A673 (cell line): ENCODE measurements around the gene ARHGEF28.

Experiments used
- EZH2 ChIP-seq: fragments of 200-600 bp; sonication (generic); IDR thresholded peaks from 2 replicates; pipeline ENCODE4 v1.6.1; 2017; ENCODE audit warnings: borderline replicate concordance, low read depth, mild to moderate bottlenecking, mixed read lengths, antibody characterized with exemption, low read length; ENCODE audit not compliant: poor library complexity, severe bottlenecking
- TF ChIP-seq, protein P1 (sequence below): fragments of 300-800, 200-600 bp; sonication (generic); conservative IDR thresholded peaks from 2 replicates; pipeline ENCODE4 v1.5.1; 2017; ENCODE audit warnings: low read depth, mild to moderate bottlenecking, antibody characterized with exemption, low read length, moderate library complexity, mixed read lengths

DNA sequence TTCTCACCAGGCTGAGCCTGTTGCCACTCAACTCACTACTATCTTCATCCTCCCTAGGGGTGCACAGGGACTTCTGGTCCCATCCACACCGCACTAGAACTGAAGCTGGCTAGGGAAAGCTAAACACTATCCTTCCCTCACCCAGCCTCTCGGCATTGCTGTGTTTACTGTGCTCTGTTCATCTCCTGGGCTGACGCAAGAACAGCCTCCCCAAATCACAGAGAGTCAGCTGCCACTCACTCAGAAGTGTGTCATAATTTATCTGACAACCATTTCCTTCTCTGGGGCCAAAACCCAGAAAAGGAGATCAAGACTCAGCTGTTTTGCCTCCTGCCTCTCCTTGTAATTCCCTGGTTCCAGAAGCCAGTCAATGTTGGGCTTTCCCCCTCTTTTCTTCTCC, 92.8 kb downstream of the ARHGEF28 start:
- TF ChIP-seq, protein P1, sequence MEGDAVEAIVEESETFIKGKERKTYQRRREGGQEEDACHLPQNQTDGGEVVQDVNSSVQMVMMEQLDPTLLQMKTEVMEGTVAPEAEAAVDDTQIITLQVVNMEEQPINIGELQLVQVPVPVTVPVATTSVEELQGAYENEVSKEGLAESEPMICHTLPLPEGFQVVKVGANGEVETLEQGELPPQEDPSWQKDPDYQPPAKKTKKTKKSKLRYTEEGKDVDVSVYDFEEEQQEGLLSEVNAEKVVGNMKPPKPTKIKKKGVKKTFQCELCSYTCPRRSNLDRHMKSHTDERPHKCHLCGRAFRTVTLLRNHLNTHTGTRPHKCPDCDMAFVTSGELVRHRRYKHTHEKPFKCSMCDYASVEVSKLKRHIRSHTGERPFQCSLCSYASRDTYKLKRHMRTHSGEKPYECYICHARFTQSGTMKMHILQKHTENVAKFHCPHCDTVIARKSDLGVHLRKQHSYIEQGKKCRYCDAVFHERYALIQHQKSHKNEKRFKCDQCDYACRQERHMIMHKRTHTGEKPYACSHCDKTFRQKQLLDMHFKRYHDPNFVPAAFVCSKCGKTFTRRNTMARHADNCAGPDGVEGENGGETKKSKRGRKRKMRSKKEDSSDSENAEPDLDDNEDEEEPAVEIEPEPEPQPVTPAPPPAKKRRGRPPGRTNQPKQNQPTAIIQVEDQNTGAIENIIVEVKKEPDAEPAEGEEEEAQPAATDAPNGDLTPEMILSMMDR, result no peak
- TF ChIP-seq EZH2, result no peak
